SK-N-MC (cell line): Measurements from ENCODE around the gene TRPM5.

Experiments used
- EZH2 ChIP-seq: fragments of 200-600 bp; sonication (generic); IDR thresholded peaks from one replicate; pipeline ENCODE4 v1.6.1; 2017; ENCODE audit warnings: antibody characterized with exemption
- POLR2AphosphoS5 ChIP-seq: IDR thresholded peaks from 2 replicates; pipeline ENCODE4 v1.6.1; 2012; ENCODE audit warnings: mild to moderate bottlenecking, low read depth, low read length, borderline replicate concordance

DNA sequence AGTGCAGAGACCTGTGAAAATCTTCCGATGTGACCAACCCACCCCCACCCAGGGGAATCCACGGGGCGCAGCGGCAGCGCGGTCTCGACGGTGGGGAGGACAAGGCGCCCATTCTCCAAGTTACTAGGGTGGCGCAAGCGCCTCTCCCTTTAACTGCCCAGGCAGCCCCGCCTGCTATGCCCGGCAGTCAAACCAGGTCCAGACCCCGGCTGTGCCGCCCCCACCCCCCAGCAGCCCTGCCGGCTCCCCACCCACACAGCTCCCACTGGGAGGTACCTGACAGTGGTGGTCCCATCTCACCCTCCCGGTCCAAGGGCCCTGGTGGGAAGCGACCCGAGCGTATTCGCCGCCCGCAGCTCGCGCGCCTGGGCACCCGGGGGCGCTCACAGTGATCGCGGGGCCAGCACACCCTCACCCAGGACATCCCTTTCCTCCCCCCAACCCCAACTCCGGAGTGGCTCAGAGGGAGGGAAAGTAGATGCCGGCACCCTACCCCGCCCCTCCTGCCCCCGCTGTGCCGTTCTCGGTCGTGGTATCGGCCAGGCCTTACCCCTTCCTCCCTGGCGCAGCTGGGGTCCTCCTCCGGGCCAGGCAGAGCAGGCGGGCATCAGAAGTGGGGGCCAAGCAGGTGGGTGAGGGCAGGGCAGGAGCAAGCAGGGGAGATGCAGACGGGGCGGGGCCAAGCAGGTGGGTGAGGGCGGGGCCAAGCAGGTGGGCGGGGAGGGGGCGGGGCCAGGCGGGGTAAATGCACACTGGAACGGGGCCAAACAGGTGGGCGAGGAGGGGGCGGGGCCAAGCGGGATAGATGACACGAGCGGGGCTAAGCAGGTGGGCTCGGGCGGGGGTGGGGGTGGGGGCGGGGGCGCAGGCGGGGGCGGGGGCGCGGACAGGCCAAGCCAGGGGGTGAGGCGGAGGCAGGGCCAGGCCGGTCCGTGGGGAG is at the start of gene TRPM5:
- TF ChIP-seq EZH2, result no peak
- TF ChIP-seq POLR2AphosphoS5, result no peak
